ENCODE results near the gene TPSB2.

TPSB2 gene

GRCh38 chr16:1218930-1219611 is 10.9 kb downstream of the TPSB2 start:
- DNase-seq = no peak

GRCh38 chr16:1218061-1218929 is 11.7 kb downstream of the TPSB2 start:
- DNase-seq = no peak

- no peak for DNase-seq
Observed at GRCh38 chr16:1217526-1217925, 12.5 kb downstream of the TPSB2 start.

DNA sequence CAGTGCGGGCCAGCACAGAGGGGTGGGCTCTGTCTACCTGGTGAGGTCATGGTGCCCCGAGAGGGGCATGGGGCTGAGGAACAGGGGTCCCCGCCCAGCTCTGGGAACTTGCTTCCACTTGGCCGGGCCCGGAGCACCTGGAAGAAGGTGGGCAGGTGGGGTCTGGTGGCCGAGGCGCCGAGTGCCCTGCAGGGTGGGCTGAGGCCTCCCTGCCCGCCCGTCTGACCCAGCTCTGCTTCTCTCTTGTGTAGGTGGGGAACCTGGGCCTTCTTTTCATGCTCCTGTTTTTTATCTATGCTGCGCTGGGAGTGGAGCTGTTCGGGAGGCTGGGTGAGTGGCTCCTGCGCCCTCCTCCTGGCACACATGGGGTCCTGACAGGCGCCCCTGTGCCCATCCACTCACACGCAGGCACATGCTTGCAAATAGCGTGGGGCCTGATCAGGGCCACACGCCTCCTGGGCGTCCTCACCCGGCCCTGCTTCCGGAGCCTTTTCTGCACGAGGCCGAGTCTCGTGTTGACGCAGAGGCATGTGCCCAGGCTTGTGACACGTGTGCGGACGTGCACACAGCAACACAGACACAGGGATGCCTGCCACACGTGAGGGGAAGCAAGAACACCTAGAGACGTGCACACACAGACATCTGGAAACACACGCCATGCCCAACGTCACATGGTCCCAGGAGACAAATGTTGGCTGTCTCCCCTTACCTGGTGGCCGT is 13.1 kb downstream of the TPSB2 start:
- no peak for DNase-seq

DNA sequence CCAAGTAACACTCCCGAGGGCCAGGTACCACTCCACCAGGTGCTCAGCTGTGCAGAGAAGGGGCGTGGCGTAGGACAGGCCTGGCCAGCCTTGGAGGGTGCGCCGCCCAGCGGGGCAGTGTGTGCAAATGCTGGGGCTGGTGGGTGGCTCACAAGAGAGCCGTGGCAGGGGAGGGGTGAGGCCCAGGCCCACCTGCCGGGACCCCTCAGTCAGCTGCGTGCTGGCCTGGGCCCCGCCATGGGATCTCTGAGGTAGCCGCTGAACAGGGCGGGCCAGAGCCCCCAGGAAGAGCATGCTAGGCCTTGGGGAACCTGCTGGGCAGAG is 13.7 kb downstream of the TPSB2 start:
- no peak for DNase-seq

DNA sequence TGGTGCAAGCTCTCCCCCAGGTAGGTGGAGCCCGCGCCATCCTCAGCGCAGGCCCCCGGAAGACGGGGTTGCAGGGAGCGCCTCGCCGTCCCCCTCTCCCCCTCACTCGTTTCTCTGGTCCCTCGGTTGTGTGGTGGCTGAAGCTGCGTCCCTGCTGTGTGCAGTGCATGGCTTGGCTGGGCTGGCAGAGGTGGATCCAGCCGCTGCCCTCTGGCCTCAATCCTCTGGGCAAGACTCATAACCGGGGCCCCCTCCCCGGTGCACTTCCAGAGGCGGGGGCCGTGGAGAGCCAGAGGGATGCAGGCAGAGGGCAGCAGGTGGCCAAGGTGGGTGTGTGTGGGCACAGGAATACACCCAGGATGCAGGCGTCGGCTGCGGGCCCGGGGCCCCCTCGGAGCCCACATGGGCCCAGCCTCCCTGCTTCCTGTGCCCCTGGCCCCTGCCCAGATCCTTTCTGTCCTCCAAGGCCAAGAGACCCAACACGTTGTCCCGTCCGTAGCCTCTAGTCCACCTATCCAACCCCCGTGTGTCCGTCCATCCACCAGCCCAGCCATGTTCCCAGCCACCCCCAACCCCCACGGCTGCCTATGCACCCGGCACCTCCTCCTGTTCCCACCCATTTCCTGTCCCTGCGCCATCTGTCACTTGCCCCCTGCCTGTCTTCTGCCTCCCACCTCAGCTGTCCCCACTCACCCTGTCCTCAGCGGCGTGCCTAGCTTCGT is 14.2 kb downstream of the TPSB2 start:
- DNase-seq = no peak

- DNase-seq = no peak
Observed at GRCh38 chr16:1214719-1215118, 15.3 kb downstream of the TPSB2 start.

- DNase-seq = no peak
Observed at GRCh38 chr16:1213796-1214372, 16.1 kb downstream of the TPSB2 start.

DNA sequence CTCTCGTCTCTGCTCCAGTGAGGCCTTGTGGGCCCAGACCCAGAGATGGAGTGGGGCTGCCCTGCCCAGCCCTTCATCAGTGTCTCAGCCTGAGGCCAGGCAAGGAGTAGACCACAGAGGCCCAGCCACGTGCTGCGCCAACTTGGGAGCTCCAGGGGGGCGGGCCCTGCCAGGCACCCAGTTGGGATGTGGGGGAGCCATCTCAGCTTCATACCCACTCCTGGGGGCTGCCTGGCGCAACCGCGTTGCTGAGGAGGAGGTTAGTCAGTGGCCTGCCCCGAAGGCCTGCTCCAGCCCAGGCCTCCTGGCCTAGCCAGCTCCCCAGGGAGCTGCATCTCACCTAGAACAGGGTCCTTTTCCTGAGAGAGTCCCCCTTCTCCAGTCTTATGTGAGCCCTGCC is 16.8 kb downstream of the TPSB2 start:
- no peak for DNase-seq

DNA sequence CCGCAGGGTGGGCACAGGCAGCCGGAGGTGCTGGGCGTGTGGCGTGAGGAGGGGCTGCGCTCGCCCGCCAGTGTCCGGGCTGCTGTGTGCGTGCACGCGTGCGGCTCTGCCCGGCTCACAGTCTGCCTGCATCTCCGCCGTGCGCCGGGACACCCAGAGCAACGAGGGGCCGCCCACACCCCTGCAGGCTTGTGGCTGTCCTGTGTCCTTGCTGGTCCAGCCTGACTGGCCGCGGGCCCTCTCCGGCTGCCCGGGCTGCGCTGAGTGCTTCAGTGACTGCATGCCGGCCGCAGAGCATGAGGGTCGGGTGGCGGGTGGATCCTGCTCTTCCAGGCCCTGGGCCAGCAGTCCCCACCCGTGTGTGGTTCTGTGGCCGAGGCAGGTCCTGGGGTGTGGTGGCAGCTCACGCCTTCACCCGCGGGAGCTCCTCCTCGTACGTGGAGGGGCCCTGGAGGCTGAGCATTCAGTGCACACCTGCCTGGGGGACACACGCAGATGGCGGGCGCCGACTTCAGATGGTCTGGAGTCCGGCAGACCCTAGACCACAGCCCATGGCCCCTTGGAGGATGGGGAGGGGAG is 17.3 kb downstream of the TPSB2 start:
- no peak for DNase-seq

- no peak for DNase-seq
Observed at GRCh38 chr16:1211451-1212268, 18.3 kb downstream of the TPSB2 start.

GRCh38 chr16:1210461-1210860 is 19.5 kb downstream of the TPSB2 start:
- DNase-seq = no peak

DNA sequence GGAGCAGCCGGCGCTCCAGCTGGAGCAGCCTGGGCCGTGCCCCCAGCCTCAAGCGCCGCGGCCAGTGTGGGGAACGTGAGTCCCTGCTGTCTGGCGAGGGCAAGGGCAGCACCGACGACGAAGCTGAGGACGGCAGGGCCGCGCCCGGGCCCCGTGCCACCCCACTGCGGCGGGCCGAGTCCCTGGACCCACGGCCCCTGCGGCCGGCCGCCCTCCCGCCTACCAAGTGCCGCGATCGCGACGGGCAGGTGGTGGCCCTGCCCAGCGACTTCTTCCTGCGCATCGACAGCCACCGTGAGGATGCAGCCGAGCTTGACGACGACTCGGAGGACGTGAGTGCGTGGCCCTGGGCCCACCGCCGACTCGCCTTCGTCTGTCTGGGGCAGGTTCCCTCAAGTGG is 20.9 kb downstream of the TPSB2 start:
- no peak for DNase-seq

DNA sequence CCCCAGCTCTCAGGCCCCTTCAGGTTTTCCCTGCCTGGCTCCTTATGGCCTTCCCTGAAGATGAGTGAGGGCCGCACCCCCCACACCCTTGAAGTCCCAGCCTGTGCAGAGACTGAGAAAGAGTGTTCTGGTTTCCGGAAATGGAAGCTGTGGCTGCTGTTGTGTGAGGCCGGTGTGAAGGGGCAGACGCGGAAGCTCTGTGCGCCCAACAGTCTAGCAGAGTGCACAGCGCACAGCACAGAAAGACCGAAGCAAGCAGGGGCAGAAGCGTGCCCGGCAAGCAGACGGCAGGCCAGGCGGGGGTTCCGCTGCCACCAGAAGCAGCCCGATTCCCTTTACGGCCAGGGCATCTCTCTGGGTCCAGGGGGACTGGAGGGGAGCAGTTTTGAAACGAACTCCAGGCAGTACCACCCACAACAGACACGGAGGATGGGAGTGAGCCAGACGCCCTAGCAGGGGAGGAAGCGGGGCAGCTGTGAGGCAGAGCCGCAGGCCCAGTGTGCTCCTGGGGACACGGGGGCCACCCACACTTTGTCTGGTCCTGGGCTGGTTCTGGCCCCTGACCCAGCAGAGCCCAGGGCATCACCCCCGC is 21.6 kb downstream of the TPSB2 start:
- no peak for DNase-seq

GRCh38 chr16:1206786-1207185 is 23.2 kb downstream of the TPSB2 start:
- no peak for DNase-seq

- no peak for DNase-seq
Observed at GRCh38 chr16:1206326-1206725, 23.7 kb downstream of the TPSB2 start.

- no peak for DNase-seq
Observed at GRCh38 chr16:1204933-1205332, 25.1 kb downstream of the TPSB2 start.

GRCh38 chr16:1202274-1202673 is 27.7 kb downstream of the TPSB2 start:
- no peak for DNase-seq

DNA sequence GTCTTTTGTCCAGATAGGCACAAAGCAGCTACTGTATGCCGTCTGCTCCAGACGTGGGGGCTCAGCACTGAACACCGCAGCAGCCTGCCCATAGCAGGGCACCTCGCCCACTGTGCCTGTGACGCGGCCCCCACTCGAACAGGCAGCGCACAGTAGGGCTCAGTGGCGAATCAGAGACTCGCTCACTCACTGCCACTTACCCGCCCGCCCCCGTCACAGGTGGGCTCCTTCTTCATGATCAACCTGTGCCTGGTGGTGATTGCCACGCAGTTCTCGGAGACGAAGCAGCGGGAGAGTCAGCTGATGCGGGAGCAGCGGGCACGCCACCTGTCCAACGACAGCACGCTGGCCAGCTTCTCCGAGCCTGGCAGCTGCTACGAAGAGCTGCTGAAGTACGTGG is 28.5 kb downstream of the TPSB2 start:
- DNase-seq = no peak

GRCh38 chr16:1200014-1200627 is 29.9 kb downstream of the TPSB2 start:
- no peak for DNase-seq

Data from T1000 (cell line).